CD4-positive, alpha-beta T cell treated with Interleukin-10 for 1 hour (primary cell): ENCODE measurements around the gene PDAP1.
"Not testable (repeated sequence)": the region's sequence is repeated elsewhere in the genome, so short reads cannot be mapped to it uniquely, and the experiment has no call there.

Experiments
- DNase-seq: peaks from one replicate; pipeline ENCODE4 v3.0.0-alpha.2; 2020

Gene PDAP1, protein sequence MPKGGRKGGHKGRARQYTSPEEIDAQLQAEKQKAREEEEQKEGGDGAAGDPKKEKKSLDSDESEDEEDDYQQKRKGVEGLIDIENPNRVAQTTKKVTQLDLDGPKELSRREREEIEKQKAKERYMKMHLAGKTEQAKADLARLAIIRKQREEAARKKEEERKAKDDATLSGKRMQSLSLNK

DNA sequence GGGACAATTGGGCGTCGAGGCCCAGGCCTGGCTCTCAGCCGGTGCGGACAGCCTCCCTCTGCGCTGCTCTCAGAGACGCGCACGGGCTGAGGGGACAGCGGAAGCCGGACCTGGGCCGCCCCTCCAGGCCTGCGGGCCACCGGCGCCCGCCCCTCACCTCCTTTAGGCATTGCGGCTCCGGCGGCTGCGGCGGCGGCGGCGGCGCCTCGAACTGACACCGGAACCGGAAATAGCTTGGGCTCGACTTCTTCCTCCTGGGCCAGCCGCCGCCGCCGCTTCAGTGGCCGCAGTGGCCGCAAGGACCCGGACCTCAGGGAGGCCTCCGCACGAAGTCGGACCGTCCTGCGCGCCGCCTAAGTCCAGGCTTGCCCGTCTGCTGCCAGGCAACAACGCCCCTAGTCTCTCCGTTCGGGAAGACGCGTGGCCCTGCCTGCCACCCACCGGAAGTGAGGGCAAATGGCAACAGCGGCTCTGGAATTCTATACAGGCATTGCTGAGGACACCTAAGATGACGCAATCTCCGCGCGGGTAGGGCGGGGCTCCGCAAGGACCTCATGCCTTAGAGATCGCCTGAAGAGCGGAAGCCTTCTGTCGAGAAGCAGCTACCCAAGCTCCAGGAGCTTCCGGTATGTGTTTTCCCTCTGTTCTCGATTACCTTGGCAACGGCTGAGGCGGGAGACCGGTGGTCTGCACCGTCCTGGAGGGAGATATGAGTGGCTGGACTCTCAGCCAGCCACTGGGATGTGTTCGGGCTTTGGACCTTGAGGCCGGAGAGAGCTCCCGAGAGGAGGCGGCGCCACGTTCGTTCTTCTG is at the start of gene PDAP1, which contains the start of gene BUD31:
TSS of gene PDAP1 (minus strand) at position 219 of the 813 bp plus-strand sequence. CDS start at position 170, 49 bp downstream.
TSS of gene BUD31 (plus strand) at position 591 of the 813 bp plus-strand sequence. CDS start 2,124 bp downstream, outside the sequence.
- DNase-seq = peak; percentile 98

DNA sequence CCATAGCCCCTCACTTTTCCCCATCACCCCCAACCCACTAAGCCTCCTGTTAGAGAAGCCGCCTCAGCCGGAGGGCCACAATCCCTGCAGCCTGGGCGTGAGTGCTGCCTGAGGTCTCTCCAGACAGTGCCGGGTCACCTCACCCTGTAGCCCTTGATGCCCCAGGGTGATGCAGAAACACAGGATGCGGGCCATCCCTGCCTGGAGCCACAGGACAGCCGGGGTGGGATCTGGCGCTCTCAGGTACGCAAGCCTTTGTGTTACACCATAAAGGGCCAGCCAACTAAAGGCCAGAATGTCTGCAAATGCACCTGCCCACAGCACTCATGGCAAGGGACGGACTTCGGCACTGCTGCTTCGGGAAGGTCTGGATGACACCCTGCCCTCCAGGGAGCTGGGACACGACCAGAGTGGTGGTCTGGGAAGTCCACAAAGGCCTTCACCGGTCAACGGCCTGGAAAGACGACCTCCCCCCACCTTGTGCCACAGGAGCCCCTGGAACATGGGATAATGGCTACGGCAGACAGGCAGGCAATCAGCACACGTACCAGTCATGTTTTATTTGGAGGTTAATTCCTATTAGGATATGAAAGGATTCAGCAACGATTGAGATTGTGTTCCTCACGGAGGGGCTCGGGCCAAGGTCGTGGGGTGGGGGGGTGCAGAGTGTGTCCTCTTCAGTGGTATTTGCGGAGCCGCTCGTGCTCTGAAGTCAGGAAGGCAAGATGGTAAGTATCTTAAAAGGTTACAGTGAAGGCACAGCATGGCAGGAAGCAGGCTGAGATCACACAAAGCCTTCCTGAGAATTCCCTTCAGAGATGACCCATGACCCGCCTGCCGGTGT is 49.5 kb upstream of the PDAP1 start:
- DNase-seq = no peak

DNA sequence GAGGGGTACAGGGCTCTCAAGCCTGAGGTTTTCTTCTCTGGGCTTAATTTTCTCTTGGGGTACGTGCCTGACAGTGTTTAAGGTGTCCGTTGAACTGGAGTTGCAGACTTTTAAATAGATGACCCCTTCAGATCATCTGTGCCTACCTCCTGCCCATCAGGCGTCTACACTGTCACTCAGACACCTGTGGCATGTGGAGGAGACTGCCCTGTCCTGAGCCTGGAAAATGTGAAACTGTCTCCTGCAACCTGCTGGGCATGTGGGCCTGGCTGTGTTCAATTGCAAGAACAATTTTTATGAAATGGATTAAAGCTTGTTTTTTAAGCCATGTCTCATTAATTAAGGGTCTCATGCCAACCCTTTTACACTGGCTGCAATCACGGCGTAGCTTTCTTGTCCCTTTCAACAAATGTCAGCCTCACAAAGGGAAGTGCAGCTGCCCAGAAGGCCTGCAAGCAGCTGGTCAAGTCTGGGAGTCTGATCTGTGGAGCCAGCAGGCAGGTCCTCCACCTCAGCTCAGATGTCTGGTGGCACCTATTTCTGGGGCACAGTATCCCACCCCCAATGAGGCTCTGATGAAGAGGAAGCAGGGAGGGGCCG is 48.8 kb upstream of the PDAP1 start:
- DNase-seq = no peak

DNA sequence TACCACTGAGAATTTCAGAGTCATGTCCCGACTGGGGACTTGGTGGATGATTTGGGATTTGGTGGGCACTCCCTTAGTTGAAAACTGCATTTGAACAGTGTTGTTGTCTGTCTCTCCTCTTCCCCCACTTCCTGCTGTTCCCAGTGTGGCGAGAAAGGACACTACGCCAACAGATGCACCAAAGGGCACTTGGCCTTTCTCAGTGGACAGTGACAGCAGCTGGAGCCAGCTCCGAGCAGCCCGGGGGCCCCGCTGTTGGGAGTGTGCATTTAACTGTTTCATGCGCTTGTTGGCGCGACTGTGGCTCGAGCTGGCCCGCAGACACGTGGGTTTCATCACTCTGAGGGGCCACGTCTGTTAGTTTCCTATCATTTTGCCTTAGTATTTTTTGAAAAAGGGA is 47.9 kb upstream of the PDAP1 start:
- no peak for DNase-seq

DNA sequence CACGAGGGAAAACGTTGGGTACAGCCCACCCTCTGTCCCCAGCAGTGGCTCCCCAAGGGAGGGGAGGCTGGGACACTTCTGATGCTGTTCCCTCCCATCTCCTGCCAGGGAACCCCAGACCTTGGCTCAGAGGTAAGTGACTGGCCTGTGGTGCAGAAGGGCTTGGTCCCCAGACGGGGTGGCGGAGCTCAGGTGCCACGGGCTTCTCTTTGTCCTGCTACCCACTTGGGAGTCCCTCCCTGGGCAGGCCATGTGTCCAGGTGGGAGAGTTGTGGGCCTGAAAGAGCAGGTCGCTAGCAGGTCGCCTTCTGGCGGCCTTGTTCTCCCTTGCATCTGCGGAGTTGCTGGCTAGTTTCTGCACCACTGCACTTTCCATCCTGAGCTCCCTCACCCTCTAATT is 47.5 kb upstream of the PDAP1 start:
- DNase-seq = no peak

DNA sequence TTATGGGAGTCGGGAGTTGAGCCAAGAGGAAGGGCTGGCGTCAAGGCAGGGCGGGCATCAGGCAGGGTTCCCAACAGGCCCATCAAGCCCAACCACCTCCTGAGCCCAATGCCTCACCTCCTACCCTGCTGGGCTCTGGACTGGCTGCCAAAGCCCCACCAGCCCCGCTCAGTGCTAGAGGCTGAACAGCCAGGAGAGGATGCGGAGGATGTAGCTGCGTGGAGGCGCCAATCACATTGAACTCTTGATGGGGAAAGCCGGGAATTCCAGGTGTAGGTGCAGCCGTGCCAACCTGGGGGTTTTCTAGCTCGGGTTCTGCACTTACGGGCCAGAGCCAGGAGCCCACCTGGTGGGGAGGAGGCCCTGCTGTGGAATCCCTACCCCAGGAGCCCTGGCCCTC is 44.7 kb upstream of the PDAP1 start:
- DNase-seq = no peak

DNA sequence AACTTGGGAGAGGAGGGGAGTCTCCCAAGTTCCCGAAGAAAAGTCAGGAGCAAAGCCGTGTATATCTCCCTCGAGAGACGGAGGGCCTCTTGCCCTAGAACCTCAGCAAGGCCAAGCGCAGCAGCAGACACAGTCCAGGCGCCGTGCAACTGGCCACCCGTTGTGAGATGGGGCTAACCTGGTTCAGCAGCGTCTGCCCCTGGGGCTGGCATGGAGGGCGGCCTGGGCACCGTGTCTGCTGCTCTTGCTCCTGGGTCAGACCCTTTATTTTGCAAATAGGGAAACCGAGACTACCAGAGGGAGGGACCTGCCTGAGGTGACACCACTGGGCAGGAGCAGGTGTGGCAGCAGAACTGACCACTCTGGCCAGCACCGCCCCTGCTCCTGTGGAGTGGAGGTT is 44.1 kb upstream of the PDAP1 start:
- DNase-seq = no peak

DNA sequence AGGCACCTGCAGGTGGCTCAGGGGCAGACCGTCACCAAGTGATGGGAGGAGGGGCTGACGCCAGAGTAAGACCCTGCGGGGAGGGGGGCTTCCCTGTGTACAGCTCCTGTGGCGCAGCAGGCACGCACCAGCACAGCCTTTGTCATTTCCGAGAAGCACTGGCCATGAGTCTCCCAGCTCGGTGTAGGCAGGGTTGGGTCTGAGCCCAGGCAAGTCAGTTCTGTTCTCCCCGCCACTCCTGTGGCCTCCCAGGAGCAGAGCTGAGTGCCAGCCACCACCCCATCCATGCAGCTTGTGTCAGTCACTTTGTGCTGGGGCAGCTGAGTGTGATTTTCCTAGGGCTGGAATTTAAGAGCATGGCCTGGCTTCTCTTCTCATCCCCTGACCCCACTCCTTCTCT is 43.5 kb upstream of the PDAP1 start:
- DNase-seq = no peak

DNA sequence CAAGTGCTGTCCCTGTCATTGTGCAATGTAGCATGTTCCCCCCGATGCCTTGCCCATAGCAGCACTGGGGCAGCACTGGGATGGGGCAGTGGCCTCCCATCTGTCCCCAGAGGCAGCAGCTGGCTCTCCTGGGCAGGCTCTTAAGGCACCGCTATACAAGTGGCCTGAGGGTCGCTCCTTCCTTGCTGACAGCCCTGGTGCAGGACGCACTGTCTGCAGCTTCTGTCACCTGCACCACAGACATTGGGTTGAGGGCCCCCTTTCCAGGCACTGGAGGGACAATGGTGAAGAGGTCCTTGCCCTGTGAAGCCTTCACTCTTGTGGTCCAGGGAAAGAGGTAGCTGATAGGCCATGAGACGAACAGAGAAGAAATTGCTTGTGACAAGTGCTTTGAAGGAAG is 40.9 kb upstream of the PDAP1 start:
- no peak for DNase-seq

DNA sequence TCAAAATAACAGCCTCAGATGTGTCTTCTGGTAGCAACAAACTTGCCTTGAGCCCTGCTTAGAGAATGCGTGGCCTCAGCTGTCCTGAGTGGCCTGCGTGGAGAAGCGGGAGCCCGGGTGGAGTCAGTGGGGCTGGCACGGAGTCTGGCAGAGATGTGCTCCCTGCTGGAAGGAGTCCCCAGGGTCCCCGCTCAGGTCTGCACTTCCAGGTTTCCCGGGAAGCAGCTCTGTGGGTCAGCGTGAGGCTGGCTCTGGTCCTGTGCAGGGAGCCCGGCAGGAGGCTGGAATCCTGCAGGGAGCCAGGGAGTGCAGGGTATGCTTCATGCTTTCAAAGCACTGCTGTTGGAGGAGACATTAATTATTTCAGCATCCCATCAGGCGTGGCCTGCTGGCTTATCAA is 40.5 kb upstream of the PDAP1 start:
- DNase-seq = no peak

DNA sequence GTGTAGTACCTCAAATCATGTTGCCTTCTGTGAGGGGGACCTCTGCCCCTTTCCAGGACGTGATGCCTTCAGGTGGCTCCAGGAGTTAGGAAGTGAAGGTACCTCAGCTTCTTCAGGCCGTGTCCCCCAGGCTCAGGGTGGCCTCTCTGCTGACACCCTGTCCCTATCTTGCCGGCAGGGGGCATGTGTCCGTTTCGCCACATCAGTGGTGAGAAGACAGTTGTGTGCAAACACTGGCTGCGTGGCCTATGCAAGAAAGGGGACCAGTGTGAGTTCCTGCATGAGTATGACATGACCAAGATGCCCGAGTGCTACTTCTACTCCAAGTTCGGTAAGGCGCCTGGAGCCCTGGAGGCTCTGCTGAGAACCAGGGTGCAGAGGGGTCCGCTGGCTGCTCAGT is 39.5 kb upstream of the PDAP1 start:
- peak; percentile 16 for DNase-seq

DNA sequence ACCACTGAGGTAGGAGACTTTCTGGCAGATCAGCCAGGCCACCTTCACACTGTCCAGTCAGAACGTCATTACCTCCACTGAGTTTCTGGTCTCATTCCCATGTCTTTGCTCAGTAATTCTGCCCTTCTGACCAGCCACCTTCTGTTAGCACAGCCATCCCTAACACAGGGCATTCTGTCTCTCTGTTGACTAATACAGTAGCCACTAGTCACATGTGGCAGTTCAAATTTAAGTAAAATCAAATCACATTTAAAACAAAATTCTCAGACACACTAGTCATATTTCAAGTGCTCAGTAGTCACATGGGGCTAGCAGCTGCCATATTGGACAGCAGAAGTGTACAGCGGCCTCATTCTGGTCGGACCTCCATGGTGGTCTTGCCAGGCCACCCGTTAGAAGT is 37.7 kb upstream of the PDAP1 start:
- no peak for DNase-seq

DNA sequence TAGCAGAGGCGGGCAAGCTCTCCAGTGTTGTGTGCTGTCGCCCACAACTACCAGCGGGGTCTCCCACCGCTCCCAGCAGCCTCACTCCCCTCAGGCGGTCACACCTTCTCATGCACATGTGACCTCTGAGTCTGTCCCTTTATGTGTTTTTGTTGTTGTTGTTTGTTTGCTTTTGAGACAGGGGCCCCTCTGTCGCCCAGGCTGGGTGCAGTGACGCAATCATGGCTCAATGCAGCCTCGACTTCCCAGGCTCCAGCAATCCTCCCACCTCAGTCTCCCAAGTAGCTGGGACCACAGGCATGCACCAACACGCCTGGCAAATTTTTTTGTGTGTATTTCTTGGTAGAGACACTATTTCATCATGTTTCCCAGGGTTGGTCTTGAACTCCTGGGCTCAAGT is 31.8 kb upstream of the PDAP1 start:
- DNase-seq = no peak

DNA sequence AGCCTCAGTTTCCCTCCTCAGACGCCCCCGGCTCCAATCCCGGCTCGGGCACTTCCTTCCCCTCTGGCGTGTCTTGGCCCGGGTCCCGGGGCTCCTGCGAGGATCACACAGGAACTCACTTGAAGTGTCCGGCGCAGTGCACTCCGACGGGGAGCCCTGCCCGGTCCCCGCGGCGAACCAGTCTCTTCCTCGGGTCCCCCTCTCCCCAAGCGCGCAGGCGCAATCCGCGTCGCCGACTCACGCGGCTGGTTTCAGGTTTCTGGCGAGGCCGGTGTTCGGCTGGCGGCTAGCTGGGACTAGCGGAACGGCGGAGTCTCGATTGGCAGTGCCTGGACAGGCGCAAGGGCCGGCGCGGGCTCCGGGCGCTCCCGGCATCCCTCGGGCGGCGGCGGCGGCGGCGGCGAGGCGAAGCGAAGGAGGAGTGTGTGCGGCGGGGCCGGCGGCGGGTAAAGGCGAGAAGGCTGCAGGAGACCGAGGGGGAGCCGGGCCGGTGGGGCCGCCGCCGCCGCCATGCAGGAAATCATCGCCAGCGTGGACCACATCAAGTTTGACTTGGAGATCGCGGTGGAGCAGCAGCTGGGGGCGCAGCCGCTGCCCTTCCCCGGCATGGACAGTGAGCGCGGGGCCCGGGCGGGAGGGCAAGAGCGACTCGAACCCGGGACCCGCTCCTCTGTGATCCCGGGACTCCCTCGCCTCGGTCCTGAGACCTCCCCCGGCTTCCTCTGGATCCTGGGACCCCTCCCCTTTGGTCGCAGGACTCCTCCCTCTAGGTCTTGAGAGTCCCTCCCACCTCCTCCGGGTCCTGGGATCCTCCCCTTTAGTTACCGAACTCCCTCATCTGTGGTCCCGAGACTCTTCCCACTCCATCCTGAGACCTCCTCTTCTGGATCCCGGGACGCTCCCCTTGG is 30.4 kb upstream of the PDAP1 start, which contains the start of the genes CPSF4 and PTCD1:
TSS of gene CPSF4 (plus strand) at position 371 of the 908 bp plus-strand sequence. CDS start at position 511, 140 bp downstream.
TSS of gene PTCD1 (minus strand) at position 226 of the 908 bp plus-strand sequence. CDS start 3,556 bp downstream, outside the sequence.
- DNase-seq = peak; percentile 92

DNA sequence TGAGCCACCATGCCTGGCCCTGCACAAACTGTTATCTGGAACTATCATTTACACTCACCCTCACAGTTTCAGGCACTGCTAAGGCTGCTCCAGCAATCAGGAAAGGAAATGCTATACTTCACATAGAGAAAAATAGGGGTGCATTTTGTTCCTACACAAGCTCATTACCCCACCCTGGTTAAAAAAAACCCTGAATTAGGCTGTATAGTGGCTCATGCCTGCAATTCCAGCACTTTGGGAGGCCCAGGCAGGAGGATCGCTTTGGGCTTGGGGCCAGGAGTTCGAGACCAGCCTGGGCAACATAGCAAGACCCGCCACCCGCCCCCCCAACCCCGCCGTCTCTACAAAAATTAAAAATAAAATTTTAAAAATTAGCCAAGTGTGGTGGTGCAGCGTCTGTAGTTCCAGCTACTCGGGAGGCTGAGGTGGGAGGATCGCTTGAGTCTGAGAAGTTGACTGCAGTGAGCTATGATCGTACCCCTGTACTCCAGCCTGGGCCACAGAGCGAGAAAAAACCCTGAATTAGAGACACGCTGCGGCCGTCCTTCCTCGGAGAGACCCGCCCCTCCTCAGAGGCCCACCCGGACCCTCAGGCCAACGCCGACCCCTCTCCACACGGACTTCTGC is 29.7 kb upstream of the PDAP1 start:
- DNase-seq = no peak

DNA sequence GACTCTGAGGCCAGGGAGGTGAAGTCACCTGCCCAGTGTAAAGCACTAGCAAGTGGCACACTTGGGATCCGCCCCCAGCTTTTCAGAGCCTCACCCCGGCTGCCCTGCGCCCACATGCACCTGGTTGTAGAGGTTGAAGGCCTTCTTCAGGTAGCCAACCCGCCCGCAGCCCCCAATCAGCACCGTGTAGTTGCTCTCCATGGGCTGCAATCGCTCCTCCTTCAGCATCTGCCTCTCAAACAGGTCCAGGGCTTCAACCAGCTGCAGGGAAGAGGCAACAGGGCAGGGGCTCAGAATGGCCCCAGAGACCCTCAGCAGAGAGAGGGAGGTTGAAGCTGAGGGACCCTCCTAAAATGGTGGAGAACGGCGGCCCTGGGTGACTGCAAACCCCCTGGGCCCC is 24.8 kb upstream of the PDAP1 start:
- DNase-seq = no peak

DNA sequence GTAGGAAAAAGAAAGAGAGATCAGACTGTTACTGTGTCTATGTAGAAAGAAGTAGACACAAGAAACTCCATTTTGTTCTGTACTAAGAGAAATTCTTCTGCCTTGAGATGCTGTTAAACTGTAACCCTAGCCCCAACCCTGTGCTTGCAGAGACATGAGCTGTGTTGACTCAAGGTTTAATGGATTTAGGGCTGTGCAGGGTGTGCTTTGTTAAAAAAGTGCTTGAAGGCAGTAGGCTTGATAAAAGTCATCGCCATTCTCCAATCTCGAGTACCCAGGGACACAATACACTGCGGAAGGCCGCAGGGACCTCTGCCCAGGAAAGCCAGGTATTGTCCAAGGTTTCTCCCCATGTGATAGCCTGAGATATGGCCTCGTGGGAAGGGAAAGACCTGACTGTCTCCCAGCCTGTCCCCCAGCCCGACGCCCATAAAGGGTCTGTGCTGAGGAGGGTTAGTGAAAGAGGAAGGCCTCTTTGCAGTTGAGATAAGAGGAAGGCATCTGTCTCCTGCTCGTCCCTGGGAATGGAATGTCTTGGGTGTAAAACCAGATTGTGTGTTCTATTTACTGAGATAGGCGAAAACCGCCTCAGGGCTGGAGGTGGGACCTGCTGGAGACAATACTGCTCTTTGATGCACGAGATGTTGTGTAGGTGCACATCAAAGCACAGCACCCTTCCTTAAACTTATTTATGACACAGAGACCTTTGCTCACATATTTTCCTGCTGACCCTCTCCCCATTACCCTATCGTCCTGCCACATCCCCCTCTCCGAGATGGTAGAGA is 23.6 kb upstream of the PDAP1 start:
- not testable (repeated sequence) for DNase-seq

DNA sequence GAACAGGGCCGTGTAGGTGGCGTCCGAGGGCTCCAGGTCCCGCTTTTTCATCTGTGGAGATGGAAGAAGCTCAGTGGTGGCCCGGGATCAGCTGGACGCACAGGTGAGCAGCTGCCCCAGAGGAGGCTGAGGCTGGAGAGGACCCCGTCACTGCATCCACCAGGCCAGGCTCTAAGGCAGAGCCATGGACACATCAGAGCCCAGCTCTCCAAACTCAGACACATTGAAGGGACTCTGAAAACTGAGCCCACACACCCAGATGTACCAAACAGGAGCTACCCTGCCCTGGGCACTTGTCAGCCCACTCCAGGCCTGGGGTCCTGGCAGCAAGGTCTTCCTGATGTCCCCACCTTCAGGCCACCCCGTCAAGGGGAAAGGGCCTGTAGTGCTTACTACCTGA is 21.4 kb upstream of the PDAP1 start:
- no peak for DNase-seq

DNA sequence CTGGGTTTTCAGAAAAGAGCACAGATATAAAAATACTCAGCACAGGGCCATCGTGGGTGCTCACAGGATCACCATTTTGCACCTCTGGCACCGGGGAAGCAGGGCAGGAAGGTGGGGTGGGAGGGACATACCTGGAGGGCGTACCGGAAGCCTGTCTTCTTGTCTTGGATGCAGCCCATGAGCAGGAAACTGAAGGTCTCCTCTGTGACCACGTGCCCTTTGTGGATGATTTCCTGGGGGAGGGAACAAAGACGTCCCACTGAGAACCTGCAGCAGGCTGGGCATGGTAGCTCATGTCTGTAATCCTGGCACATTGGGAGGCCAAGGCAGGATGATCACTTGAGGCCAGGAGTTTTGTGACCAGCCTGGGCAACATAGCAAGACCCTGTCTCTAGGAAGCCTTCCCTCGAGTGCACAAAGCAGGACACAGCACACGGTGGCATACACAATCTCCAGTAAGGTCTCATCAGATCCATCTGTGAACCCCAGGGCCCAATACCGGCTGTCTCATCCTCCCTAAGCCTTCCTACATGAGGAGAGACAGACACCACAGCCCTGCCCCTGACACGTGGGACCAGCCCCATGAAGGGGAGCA is 20.7 kb upstream of the PDAP1 start:
- peak; percentile 29 for DNase-seq
